Neuronal stem cell (in vitro differentiated cells): ENCODE measurements around the gene DENND1B.

Source experiments
- DNase-seq: peaks from one replicate; pipeline ENCODE4 v3.0.0-alpha.2; 2013; ENCODE audit warnings: low spot score
- H2AFZ ChIP-seq: one replicate; pipeline ENCODE4 v1.6.1; 2013; ENCODE audit warnings: mild to moderate bottlenecking, low read length, inconsistent platforms
- H2AK5ac ChIP-seq: 2 replicates; pipeline ENCODE4 v1.6.1; 2013; ENCODE audit warnings: low read depth, mild to moderate bottlenecking, inconsistent platforms, low read length, moderate library complexity, mixed read lengths
- H2BK120ac ChIP-seq: 2 replicates; pipeline ENCODE4 v1.6.1; 2013; ENCODE audit warnings: low read depth, mild to moderate bottlenecking, inconsistent platforms, low read length, moderate library complexity, mixed read lengths
- H2BK12ac ChIP-seq: one replicate; pipeline ENCODE4 v1.6.1; 2013; ENCODE audit warnings: low read length, inconsistent platforms
- H2BK15ac ChIP-seq: 2 replicates; pipeline ENCODE4 v1.6.1; 2013; ENCODE audit warnings: mild to moderate bottlenecking, low read length, inconsistent platforms, mixed read lengths
- H2BK5ac ChIP-seq: one replicate; pipeline ENCODE4 v1.6.1; 2013; ENCODE audit warnings: inconsistent platforms, mild to moderate bottlenecking, low read length, moderate library complexity
- H3K14ac ChIP-seq: one replicate; pipeline ENCODE4 v1.6.1; 2013; ENCODE audit warnings: low read length, inconsistent platforms
- H3K18ac ChIP-seq: 2 replicates; pipeline ENCODE4 v1.6.1; 2013; ENCODE audit warnings: low read length, inconsistent platforms
- H3K23ac ChIP-seq: 2 replicates; pipeline ENCODE4 v1.6.1; 2013; ENCODE audit warnings: low read depth, mild to moderate bottlenecking, mixed read lengths, low read length, inconsistent platforms; ENCODE audit not compliant: poor library complexity
- H3K27ac ChIP-seq: replicated peaks from 3 replicates; pipeline ENCODE4 v1.5.1; 2013; ENCODE audit warnings: low read length, inconsistent platforms
- H3K27me3 ChIP-seq, 3 experiments: 2 replicates each; pipeline ENCODE4 v1.6.1; 2013; ENCODE audit warnings: low read length in 3 of 3, mild to moderate bottlenecking in 2 of 3, inconsistent platforms in 1 of 3, low read depth in 1 of 3, mixed read lengths in 1 of 3, moderate library complexity in 1 of 3; ENCODE audit not compliant: control insufficient read depth in 3 of 3, insufficient read depth in 3 of 3
- H3K36me3 ChIP-seq, 2 donors: replicated peaks in 1 of 2; 2 replicates each; pipeline ENCODE4 v1.6.1; 2013; ENCODE audit warnings: low read length in 2 of 2; ENCODE audit not compliant: control insufficient read depth in 2 of 2, insufficient read depth in 2 of 2
- H3K4ac ChIP-seq: 2 replicates; pipeline ENCODE4 v1.6.1; 2013; ENCODE audit warnings: inconsistent platforms, mild to moderate bottlenecking, low read length, moderate library complexity
- H3K4me1 ChIP-seq, 2 donors: 1 replicate in 1 of 2; 2 replicates in 1 of 2; pipeline ENCODE4 v1.6.1; 2013; ENCODE audit warnings: low read length in 2 of 2, low read depth in 1 of 2; ENCODE audit not compliant: control insufficient read depth in 2 of 2, insufficient read depth in 1 of 2
- H3K4me2 ChIP-seq: one replicate; pipeline ENCODE4 v1.6.1; 2013; ENCODE audit warnings: mild to moderate bottlenecking, low read length, inconsistent platforms; ENCODE audit not compliant: insufficient read depth, poor library complexity, severe bottlenecking
- H3K4me3 ChIP-seq, 2 donors: 2 replicates each; pipeline ENCODE4 v1.5.1; 2013; ENCODE audit warnings: low read length in 2 of 2, mild to moderate bottlenecking in 2 of 2, inconsistent platforms in 1 of 2, moderate library complexity in 1 of 2
- H3K79me1 ChIP-seq: one replicate; pipeline ENCODE4 v1.6.1; 2013; ENCODE audit warnings: low read depth, mild to moderate bottlenecking, inconsistent platforms, low read length, moderate library complexity
- H3K9ac ChIP-seq: one replicate; pipeline ENCODE4 v1.6.1; 2013; ENCODE audit warnings: mild to moderate bottlenecking, low read depth, low read length, inconsistent platforms; ENCODE audit not compliant: poor library complexity
- H3K9me3 ChIP-seq, 2 donors: replicated peaks in 1 of 2; 2 replicates each; pipeline versions ENCODE3 to v1.6.1; 2013; ENCODE audit warnings: low read length in 2 of 2, mild to moderate bottlenecking in 2 of 2, inconsistent platforms in 1 of 2, low read depth in 1 of 2, mixed read lengths in 1 of 2, moderate library complexity in 1 of 2; ENCODE audit not compliant: control insufficient read depth in 2 of 2, insufficient read depth in 1 of 2
- H4K8ac ChIP-seq: one replicate; pipeline ENCODE4 v1.6.1; 2013; ENCODE audit warnings: low read depth, mild to moderate bottlenecking, inconsistent platforms, low read length, moderate library complexity
- H4K91ac ChIP-seq: one replicate; pipeline ENCODE4 v1.6.1; 2013; ENCODE audit warnings: low read length, low read depth, mild to moderate bottlenecking, inconsistent platforms; ENCODE audit not compliant: poor library complexity
- WGBS, 2 donors: extraction: QIAGEN DNeasy Blood & Tissue Kit; methylation state at CpG; one replicate each; pipeline ENCODE4 v1.1.7; 2013; ENCODE audit warnings: missing lambda C conversion rate in 2 of 2, mixed read lengths in 1 of 2; ENCODE audit not compliant: insufficient read length in 2 of 2, insufficient replicate concordance in 1 of 2; ENCODE audit errors: extremely low coverage in 2 of 2; 5-methylcytosine and 5-hydroxymethylcytosine counted together

The DENND1B gene

GRCh38 chr1:197690074-197690473, 85.2 kb downstream of the DENND1B start:
- H3K4ac ChIP-seq, result no peak overlapping the region
- no peak overlapping the region for H4K8ac ChIP-seq
- no peak overlapping the region for H3K23ac ChIP-seq
- WGBS, 2 donors, result no CpG with 5 or more reads among the region's 3 CpGs
- no peak overlapping the region for H2AK5ac ChIP-seq
- H2BK120ac ChIP-seq, result no peak overlapping the region
- H2BK5ac ChIP-seq, result no peak overlapping the region
- H3K4me2 ChIP-seq, result no peak overlapping the region
- H3K27ac ChIP-seq, result no peak overlapping the region
- H3K79me1 ChIP-seq, result no peaks in the 10 kb centered on the region
- H2AFZ ChIP-seq, result no peak overlapping the region
- H3K4me3 ChIP-seq, result no peak overlapping the region
- no peaks in the 10 kb centered on the region for H3K27me3 ChIP-seq
- peaks cover 3 to 5% of the 10 kb centered on the region in 2 donors for H3K9me3 ChIP-seq
- no peaks in the 10 kb centered on the region for H3K4me1 ChIP-seq
- no peak overlapping the region for H3K18ac ChIP-seq
- H2BK12ac ChIP-seq, result no peak overlapping the region
- no peak overlapping the region for H2BK15ac ChIP-seq
- no peak overlapping the region for H3K9ac ChIP-seq
- no peak overlapping the region for H3K14ac ChIP-seq
- no peak for DNase-seq
- no peaks in the 10 kb centered on the region for H3K36me3 ChIP-seq
- H4K91ac ChIP-seq, result no peak overlapping the region

GRCh38 chr1:197688233-197688632, 87.0 kb downstream of the DENND1B start:
- Histone ChIP-seq H3K79me1 (no peaks in the 10 kb centered on the region), H3K14ac (no peak overlapping the region), H2BK15ac (no peak overlapping the region), H2BK12ac (no peak overlapping the region), H3K9me3 (peaks cover 3 to 5% of the 10 kb centered on the region in 2 donors), H3K27me3 (no peaks in the 10 kb centered on the region), H3K4ac (no peak overlapping the region), H3K4me1 (no peaks in the 10 kb centered on the region), H3K9ac (no peak overlapping the region), H3K4me2 (no peak overlapping the region), H2BK5ac (no peak overlapping the region), H3K18ac (no peak overlapping the region), H3K23ac (no peak overlapping the region), H3K36me3 (no peaks in the 10 kb centered on the region), H4K8ac (no peak overlapping the region), H2BK120ac (no peak overlapping the region), H2AK5ac (no peak overlapping the region), H3K4me3 (no peak overlapping the region), H2AFZ (no peak overlapping the region), H3K27ac (no peak overlapping the region), H4K91ac (no peak overlapping the region)
- no peak for DNase-seq
- no CpG with 5 or more reads among the region's 1 CpG for WGBS, 2 donors

GRCh38 chr1:197686702-197687355, 88.5 kb downstream of the DENND1B start:
- no peak overlapping the region for H3K23ac ChIP-seq
- H3K36me3 ChIP-seq, result no peaks in the 10 kb centered on the region
- no peak overlapping the region for H2BK15ac ChIP-seq
- no peaks in the 10 kb centered on the region for H3K27me3 ChIP-seq
- no peak overlapping the region for H3K4me2 ChIP-seq
- no peak overlapping the region for H3K27ac ChIP-seq
- no peak overlapping the region for H3K9ac ChIP-seq
- H4K91ac ChIP-seq, result no peak overlapping the region
- H3K4me3 ChIP-seq, result no peak overlapping the region
- H2BK5ac ChIP-seq, result no peak overlapping the region
- no peak overlapping the region for H3K4ac ChIP-seq
- no peak overlapping the region for H2AK5ac ChIP-seq
- no peak overlapping the region for H2BK120ac ChIP-seq
- H3K79me1 ChIP-seq, result no peaks in the 10 kb centered on the region
- H2AFZ ChIP-seq, result no peak overlapping the region
- no CpG with 5 or more reads among the region's 6 CpGs for WGBS, 2 donors
- H3K4me1 ChIP-seq, result no peaks in the 10 kb centered on the region
- peaks cover 3 to 5% of the 10 kb centered on the region in 2 donors for H3K9me3 ChIP-seq
- H3K18ac ChIP-seq, result no peak overlapping the region
- no peak overlapping the region for H2BK12ac ChIP-seq
- H3K14ac ChIP-seq, result no peak overlapping the region
- no peak for DNase-seq
- H4K8ac ChIP-seq, result no peak overlapping the region

- Histone ChIP-seq H2BK120ac (no peak overlapping the region), H2BK5ac (no peak overlapping the region), H3K9me3 (peaks cover 3 to 5% of the 10 kb centered on the region in 2 donors), H3K4me3 (no peak overlapping the region), H3K27me3 (no peaks in the 10 kb centered on the region), H3K18ac (no peak overlapping the region), H3K23ac (no peak overlapping the region), H3K79me1 (no peaks in the 10 kb centered on the region), H3K36me3 (no peaks in the 10 kb centered on the region), H3K14ac (no peak overlapping the region), H3K4me2 (no peak overlapping the region), H3K27ac (no peak overlapping the region), H2AFZ (no peak overlapping the region), H2BK12ac (no peak overlapping the region), H3K9ac (no peak overlapping the region), H3K4ac (no peak overlapping the region), H2BK15ac (no peak overlapping the region), H2AK5ac (no peak overlapping the region), H4K8ac (no peak overlapping the region), H3K4me1 (no peaks in the 10 kb centered on the region), H4K91ac (no peak overlapping the region)
- WGBS, 2 donors, result no CpG with 5 or more reads among the region's 2 CpGs
- no peak for DNase-seq
Measured at GRCh38 chr1:197686231-197686630, 89.0 kb downstream of the DENND1B start.
